Lower leg skin (tissue), 4 donors: Measurements from ENCODE around the gene TFEC. TPM values are rescaled to one million over a fixed set of nuclear protein-coding genes. Genes with fewer than 3 reads are reported as not detected.
"Not testable (repeated sequence)": the region's sequence is repeated elsewhere in the genome, so short reads cannot be mapped to it uniquely, and the experiment has no call there.

Experiments
- DNase-seq, 2 donors: peaks; one replicate each; pipeline ENCODE4 v3.0.0-alpha.2; 2019; ENCODE audit warnings: low spot score in 2 of 2
- H3K4me3 ChIP-seq: fragments of 200-600 bp; sonication (generic); 2 replicates; pipeline ENCODE4 v1.5.1; 2017; ENCODE audit warnings: mild to moderate bottlenecking, low read depth; ENCODE audit not compliant: poor library complexity, severe bottlenecking
- POLR2A ChIP-seq, 2 donors: fragments of 450-650 bp; IDR thresholded peaks; one replicate each; pipeline ENCODE4 v1.6.1; 2016 to 2017; ENCODE audit warnings: antibody characterized with exemption in 2 of 2, mild to moderate bottlenecking in 1 of 2, moderate library complexity in 1 of 2
- WGBS, 2 donors: methylation state at CpG; one replicate each; pipeline ENCODE4 v1.1.5; 2018; 5-methylcytosine and 5-hydroxymethylcytosine counted together
- intact Hi-C: fragments of 100-400 bp; cut with DNase I; formaldehyde crosslinking; loops from one replicate; pipeline ENCODE4 v1.15.0; 2023; ENCODE audit warnings: low total_unique reads
- total RNA-seq, 4 donors: library from RNA; depleted of rRNA; stranded (reverse); fragments of >200 nt; gene quantifications; one replicate each; pipeline ENCODE4 v1.1.0, GENCODE V29; 2016
- TF ChIP-seq, protein P1 (sequence below), 3 donors: fragments of 450-650 bp; IDR thresholded peaks; one replicate each; pipeline ENCODE4 v1.5.1; 2016; ENCODE audit warnings: antibody characterized with exemption in 3 of 3, mild to moderate bottlenecking in 3 of 3, moderate library complexity in 2 of 3

TFEC gene
- total RNA-seq, 4 donors from 2014 or later, result 0.29 to 0.81 (median 0.38) TPM

DNA sequence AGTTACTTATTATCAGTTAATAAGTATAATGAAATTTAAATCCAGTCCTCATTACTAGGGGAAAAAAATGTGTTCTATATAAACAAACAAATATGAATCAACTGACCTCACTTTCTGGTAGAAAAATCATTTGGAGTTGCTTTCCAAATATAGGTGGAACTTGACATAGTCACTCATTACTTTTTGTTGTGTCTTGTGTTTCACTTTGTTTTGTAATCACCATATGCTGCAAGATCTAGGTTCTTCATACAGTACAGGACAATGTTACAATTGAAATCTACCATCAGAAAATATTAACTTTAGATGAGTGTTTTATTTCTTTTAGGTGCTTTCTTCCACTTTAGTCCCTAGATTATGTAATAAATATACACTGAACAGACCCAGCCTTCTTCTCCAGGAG lies 16.9 kb downstream of the TFEC start:
- no peak for TF ChIP-seq POLR2A (IDR thresholded peaks at IDR 0.05)
- TF ChIP-seq, protein P1, sequence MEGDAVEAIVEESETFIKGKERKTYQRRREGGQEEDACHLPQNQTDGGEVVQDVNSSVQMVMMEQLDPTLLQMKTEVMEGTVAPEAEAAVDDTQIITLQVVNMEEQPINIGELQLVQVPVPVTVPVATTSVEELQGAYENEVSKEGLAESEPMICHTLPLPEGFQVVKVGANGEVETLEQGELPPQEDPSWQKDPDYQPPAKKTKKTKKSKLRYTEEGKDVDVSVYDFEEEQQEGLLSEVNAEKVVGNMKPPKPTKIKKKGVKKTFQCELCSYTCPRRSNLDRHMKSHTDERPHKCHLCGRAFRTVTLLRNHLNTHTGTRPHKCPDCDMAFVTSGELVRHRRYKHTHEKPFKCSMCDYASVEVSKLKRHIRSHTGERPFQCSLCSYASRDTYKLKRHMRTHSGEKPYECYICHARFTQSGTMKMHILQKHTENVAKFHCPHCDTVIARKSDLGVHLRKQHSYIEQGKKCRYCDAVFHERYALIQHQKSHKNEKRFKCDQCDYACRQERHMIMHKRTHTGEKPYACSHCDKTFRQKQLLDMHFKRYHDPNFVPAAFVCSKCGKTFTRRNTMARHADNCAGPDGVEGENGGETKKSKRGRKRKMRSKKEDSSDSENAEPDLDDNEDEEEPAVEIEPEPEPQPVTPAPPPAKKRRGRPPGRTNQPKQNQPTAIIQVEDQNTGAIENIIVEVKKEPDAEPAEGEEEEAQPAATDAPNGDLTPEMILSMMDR (IDR thresholded peaks at IDR 0.05), result no peak
- H3K4me3 ChIP-seq, result no peak overlapping the region
- intact Hi-C loops, result no loop called here
- no peak for DNase-seq

DNA sequence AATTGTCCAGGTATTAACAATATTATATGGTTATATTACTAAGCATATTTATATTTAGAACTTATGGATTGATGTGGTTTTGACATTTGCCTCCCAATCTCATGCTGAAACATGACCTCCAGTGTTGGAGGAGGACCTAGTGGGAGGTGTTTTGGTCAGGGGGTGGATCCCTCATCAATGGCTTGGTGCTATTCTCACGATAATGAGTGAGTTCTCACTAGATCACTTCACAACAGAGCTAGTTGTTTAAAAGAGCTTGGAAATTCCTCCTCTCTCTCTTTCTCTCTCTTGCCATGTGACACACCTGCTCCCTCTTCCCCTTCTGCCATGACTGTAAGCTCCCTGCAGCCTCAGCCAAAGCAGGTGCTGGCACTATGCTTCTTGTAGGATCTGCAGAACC lies 19.0 kb downstream of the TFEC start:
- no peak overlapping the region for H3K4me3 ChIP-seq
- TF ChIP-seq, protein P1 (IDR thresholded peaks at IDR 0.05), result no peak
- no peak for TF ChIP-seq POLR2A (IDR thresholded peaks at IDR 0.05)
- intact Hi-C loops, result no loop called here
- DNase-seq, result no peak
- WGBS, 2 donors, result 0 to 48% methylated on average over 1 of the region's 1 CpG

DNA sequence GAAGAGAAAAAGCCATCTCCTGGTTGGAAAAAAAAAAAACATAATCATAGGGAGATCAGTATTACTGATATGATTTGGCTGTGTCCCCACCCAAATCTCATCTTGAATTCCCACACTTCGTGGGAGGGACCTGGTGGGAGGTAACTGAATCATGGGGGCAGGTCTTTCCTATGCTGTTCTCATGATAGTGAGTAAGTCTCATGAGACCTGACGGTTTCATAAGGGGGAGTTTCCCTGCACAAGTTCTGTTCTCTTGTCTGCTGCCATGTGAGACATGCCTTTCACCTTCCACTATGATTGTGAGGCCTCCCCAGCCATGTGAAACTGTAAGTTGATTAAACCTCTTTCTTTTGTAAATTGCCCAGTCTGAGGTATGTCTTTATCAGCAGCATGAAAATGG lies 25.8 kb downstream of the TFEC start:
- DNase-seq, intact Hi-C loops, H3K4me3 ChIP-seq: not testable (repeated sequence)
- WGBS, 2 donors, result 67 to 80% methylated on average over 2 of the region's 2 CpGs

DNA sequence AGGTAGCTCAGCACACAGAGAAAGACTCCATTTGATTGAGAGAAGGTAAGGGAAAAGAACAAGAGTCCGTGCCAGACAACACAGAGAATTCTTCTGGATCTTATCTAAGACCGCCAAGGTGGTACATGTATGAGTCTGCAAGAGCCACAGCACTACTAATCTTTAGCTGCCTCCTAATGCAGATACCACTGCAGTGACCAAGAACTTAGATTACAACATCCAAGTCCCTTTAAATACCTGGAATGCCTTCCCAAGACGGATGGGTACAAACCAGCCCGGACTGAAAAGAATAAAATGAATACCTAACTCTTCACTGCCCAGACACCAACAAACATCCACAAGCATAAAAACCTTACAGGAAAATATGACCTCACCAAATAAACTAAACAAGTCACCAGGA lies 33.3 kb downstream of the TFEC start:
- intact Hi-C loops, result no loop called here
- 64 to 83% methylated on average over 4 of the region's 4 CpGs for WGBS, 2 donors
- H3K4me3 ChIP-seq, result no peak overlapping the region
- no peak for DNase-seq
- TF ChIP-seq, protein P1 (IDR thresholded peaks at IDR 0.05), result no peak
- TF ChIP-seq POLR2A (IDR thresholded peaks at IDR 0.05), result no peak

DNA sequence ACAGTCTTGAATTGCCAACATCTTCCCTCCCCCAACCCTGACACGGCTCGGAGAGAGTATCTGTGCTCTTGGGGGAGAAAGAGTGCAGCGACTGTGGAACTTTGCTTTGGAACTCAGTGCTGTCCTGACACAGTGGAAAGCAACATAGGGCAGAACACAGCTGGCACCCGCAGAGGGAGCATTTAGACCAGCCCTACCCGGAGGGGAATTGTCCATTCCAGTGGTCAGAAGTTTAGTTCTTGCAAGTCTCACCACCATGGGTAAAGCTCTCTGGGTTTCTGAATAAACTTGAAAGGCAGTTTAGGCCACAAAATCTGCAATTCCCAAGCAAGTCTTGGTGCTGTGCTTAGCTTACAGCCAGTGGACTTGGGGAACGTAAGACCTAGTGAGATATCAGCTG lies 34.9 kb downstream of the TFEC start:
- intact Hi-C loops, result no loop called here
- TF ChIP-seq POLR2A (IDR thresholded peaks at IDR 0.05), result no peak
- TF ChIP-seq, protein P1 (IDR thresholded peaks at IDR 0.05), result no peak
- WGBS, 2 donors, result 90 to 96% methylated on average over 6 of the region's 6 CpGs
- no peak for DNase-seq
- no peak overlapping the region for H3K4me3 ChIP-seq

DNA sequence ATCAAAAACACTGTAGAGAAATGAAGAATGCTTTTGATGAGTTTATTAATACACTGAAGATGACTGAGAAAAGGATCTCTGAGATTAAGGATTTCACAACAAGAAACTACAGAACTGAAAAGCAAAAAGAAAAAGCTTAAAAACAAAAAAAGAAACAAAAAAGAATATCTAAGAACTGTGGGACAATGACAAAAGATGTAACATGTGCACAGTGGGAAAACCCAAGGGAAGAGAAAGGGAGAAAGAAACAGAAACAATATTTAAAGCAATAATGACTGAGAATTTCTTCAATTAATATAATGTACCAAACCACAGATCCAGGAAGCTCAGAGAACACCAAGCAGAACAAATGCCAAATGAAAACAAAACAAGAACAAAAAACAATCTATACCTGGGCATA lies 42.2 kb downstream of the TFEC start:
- intact Hi-C loops, result no loop called here

More for the DNA sequence above, 42.2 kb downstream of the TFEC start:
- H3K4me3 ChIP-seq, result no peak overlapping the region
- DNase-seq, result no peak
- TF ChIP-seq, protein P1 (IDR thresholded peaks at IDR 0.05), result no peak
- TF ChIP-seq POLR2A (IDR thresholded peaks at IDR 0.05), result no peak
